Smooth muscle cell (in vitro differentiated cells): Measurements from ENCODE around the gene LCE2D. TPM values are rescaled to one million over a fixed set of nuclear protein-coding genes. Genes with fewer than 3 reads are reported as not detected.

ENCODE experiments used
- DNase-seq: peaks from one replicate; lab custom pipeline; 2025; ENCODE audit not compliant: unreplicated experiment; lab: John Stamatoyannopoulos, UW
- H2AFZ ChIP-seq: fragments of 200-600 bp; sonication (generic); 2 replicates; pipeline ENCODE4 v1.6.0; 2016; ENCODE audit warnings: antibody characterized with exemption, low read depth, mild to moderate bottlenecking
- H3F3A ChIP-seq: fragments of 200-600 bp; sonication (generic); 2 replicates; pipeline ENCODE4 v1.6.0; 2017; ENCODE audit warnings: antibody characterized with exemption, low read depth
- H3K27ac ChIP-seq: fragments of 200-600 bp; sonication (generic); 2 replicates; pipeline ENCODE4 v1.5.1; 2016; ENCODE audit warnings: low read depth, mild to moderate bottlenecking
- H3K27me3 ChIP-seq: fragments of 200-600 bp; sonication (generic); 2 replicates; pipeline ENCODE4 v1.6.1; 2016; ENCODE audit warnings: low read depth, mild to moderate bottlenecking
- H3K36me3 ChIP-seq: fragments of 200-600 bp; sonication (generic); 2 replicates; pipeline ENCODE4 v1.5.1; 2016; ENCODE audit warnings: low read depth
- H3K4me1 ChIP-seq: fragments of 200-600 bp; sonication (generic); 2 replicates; pipeline ENCODE4 v1.5.1; 2016; ENCODE audit warnings: low read depth
- H3K4me2 ChIP-seq: fragments of 200-600 bp; sonication (generic); 2 replicates; pipeline ENCODE4 v1.6.0; 2016; ENCODE audit warnings: mild to moderate bottlenecking
- H3K4me3 ChIP-seq: fragments of 200-600 bp; sonication (generic); 2 replicates; pipeline ENCODE4 v1.5.1; 2016; ENCODE audit warnings: mild to moderate bottlenecking
- H3K79me2 ChIP-seq: fragments of 200-600 bp; sonication (generic); 2 replicates; pipeline ENCODE4 v1.6.0; 2016; ENCODE audit warnings: low read depth, mild to moderate bottlenecking
- H3K9ac ChIP-seq: fragments of 200-600 bp; sonication (generic); 2 replicates; pipeline ENCODE4 v1.6.0; 2016; ENCODE audit warnings: low read depth
- H3K9me3 ChIP-seq: fragments of 200-600 bp; sonication (generic); replicated peaks from 2 replicates; pipeline ENCODE4 v1.5.1; 2016; ENCODE audit warnings: low read depth
- H4K20me1 ChIP-seq: fragments of 200-600 bp; sonication (generic); 2 replicates; pipeline ENCODE4 v1.6.0; 2016; ENCODE audit warnings: low read depth
- WGBS: methylation state at CpG from one replicate; pipeline ENCODE4 v1.1.7; 2016; ENCODE audit warnings: low lambda C conversion rate; 5-methylcytosine and 5-hydroxymethylcytosine counted together
- polyA plus RNA-seq: library from polyadenylated mRNA; unstranded; fragments of >200 nt; fragmentation: Nextera tagmentation; extraction: Ambion mirVana; gene quantifications from 2 replicates; pipeline ENCODE4 v1.2.1, GENCODE V29; 2016
- total RNA-seq: library from RNA; depleted of rRNA; stranded (reverse); fragments of >200 nt; gene quantifications from 2 replicates; pipeline ENCODE4 v1.2.3, GENCODE V29; 2014
- TF ChIP-seq, protein P1 (sequence below): fragments of 200-600 bp; sonication (generic); IDR thresholded peaks from 2 replicates; pipeline ENCODE4 v1.5.1; 2017; ENCODE audit warnings: borderline replicate concordance, mild to moderate bottlenecking, antibody characterized with exemption; ENCODE audit not compliant: insufficient read depth, poor library complexity, severe bottlenecking

Gene LCE2D
- total and polyA plus RNA-seq, 2 experiments from 2014 or later = not detected

DNA sequence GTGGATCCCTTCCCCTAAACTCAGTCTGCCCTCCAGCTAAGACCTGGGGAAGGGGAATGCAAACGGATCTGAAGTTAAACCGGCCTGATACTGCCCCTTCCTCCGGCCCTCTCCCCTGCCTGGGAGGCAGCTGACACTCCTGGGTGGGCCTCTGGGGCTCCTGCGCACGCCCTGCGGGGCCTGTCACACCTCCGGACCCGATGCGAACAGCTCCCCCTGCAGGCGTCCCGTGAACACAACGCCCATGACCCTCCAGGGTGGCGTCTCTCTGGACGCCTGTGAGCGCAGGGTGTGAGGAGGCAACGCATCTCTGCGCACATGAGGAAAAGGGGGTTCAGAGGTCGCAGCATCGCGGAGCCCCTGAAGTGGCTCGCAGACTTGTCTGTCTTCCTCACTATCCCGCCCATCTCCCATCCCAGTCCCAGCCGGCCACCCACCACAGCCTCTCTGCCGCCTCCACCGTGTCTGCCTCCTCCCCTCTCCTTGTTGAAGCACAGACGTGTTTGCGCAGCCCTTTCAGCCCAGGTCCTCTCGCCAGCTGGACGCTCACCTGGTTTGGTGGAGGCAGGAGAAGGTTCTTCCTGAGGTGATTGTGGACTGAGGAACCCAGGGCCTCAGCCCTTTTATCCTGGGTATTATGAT is 39.9 kb upstream of the LCE2D start:
- Histone ChIP-seq H3K4me2 (no peak overlapping the region), H3F3A (no peaks in the 10 kb centered on the region), H3K79me2 (no peaks in the 10 kb centered on the region), H3K9ac (no peak overlapping the region), H3K27me3 (no peaks in the 10 kb centered on the region), H3K9me3 (peaks cover 11% of the 10 kb centered on the region), H3K4me3 (no peak overlapping the region), H3K27ac (no peak overlapping the region), H3K4me1 (no peaks in the 10 kb centered on the region), H2AFZ (no peak overlapping the region), H3K36me3 (no peaks in the 10 kb centered on the region), H4K20me1 (no peaks in the 10 kb centered on the region)
- 81% methylated on average over 28 of the region's 29 CpGs for WGBS
- TF ChIP-seq, protein P1, sequence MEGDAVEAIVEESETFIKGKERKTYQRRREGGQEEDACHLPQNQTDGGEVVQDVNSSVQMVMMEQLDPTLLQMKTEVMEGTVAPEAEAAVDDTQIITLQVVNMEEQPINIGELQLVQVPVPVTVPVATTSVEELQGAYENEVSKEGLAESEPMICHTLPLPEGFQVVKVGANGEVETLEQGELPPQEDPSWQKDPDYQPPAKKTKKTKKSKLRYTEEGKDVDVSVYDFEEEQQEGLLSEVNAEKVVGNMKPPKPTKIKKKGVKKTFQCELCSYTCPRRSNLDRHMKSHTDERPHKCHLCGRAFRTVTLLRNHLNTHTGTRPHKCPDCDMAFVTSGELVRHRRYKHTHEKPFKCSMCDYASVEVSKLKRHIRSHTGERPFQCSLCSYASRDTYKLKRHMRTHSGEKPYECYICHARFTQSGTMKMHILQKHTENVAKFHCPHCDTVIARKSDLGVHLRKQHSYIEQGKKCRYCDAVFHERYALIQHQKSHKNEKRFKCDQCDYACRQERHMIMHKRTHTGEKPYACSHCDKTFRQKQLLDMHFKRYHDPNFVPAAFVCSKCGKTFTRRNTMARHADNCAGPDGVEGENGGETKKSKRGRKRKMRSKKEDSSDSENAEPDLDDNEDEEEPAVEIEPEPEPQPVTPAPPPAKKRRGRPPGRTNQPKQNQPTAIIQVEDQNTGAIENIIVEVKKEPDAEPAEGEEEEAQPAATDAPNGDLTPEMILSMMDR = no peak
- no peak for DNase-seq

DNA sequence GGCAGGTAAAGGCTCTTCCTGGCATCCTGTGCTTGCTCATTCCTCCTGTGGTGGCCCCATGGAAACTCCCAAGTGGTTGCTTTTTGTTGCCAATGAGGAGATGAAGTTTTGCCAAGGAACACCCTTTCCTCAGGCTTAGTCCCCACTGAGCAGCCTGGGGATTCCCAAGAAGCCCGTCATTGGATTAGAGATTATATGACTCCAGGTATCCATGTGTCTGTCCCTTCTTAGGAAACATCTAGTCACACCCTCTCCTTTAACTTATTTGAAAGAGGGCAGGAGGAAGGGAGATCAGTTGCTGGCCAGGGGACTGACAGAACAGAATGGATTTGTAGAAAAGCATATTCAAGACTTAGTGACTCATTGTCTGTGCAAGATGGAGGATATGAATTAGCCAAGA is 36.4 kb upstream of the LCE2D start:
- H3K4me1 ChIP-seq = no peaks in the 10 kb centered on the region
- no peaks in the 10 kb centered on the region for H3K79me2 ChIP-seq
- no peak overlapping the region for H2AFZ ChIP-seq
- no peak overlapping the region for H3K27ac ChIP-seq
- TF ChIP-seq, protein P1 = no peak
- DNase-seq = no peak
- no peaks in the 10 kb centered on the region for H3F3A ChIP-seq
- H3K27me3 ChIP-seq = no peaks in the 10 kb centered on the region
- H3K36me3 ChIP-seq = no peaks in the 10 kb centered on the region
- H3K4me2 ChIP-seq = no peak overlapping the region
- WGBS = 52% methylated on average over 1 of the region's 1 CpG
- H3K9ac ChIP-seq = no peak overlapping the region
- H3K4me3 ChIP-seq = no peak overlapping the region
- H4K20me1 ChIP-seq = no peaks in the 10 kb centered on the region
- H3K9me3 ChIP-seq = peaks cover 7% of the 10 kb centered on the region

DNA sequence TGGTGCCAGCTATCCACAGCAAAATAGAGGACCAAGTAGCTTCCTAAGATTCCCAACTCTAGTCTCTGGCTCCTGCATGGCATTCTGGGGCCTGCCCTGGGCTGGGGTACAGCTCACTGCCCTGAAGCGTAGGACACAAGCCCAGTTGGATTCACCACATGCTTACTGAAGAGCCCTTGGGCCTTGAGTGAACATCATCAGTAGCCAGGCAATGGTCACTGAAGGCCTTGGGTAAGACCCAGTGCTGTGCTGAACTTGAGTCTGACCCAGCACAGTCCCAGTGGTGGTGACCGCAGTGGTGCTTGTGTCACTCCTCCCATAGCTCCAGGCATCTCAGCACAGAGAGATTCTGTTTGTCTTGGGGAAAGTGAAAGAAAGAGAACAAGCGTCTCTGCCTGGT is 32.6 kb upstream of the LCE2D start:
- Histone ChIP-seq H3K27me3 (no peaks in the 10 kb centered on the region), H3K79me2 (no peaks in the 10 kb centered on the region), H3K9me3 (peaks cover 12% of the 10 kb centered on the region), H3K27ac (no peak overlapping the region), H3K4me1 (no peaks in the 10 kb centered on the region), H3F3A (no peaks in the 10 kb centered on the region), H2AFZ (no peak overlapping the region), H3K9ac (no peak overlapping the region), H3K4me3 (no peak overlapping the region), H4K20me1 (no peaks in the 10 kb centered on the region), H3K36me3 (no peaks in the 10 kb centered on the region), H3K4me2 (no peak overlapping the region)
- WGBS = 75% methylated on average over 3 of the region's 3 CpGs
- TF ChIP-seq, protein P1 = no peak
- DNase-seq = no peak

DNA sequence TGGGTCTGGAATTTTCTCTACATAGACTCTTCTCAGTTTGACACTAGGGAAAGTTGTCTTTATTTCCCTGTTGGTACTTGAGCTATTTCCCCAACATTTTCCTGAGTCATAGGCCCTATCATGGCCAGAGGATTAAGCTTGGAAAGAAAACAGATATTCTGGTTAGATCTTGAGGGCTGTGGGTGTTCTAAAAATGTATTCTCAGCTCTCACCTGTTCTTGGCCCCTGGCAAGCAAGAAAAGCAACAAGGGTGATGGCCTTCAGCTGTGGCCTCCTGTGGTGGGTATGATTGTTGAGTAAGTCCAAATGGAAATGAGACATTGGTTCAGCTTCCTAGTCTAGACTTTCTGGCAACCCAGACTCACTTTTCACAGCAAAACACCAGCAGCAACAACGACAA is 22.8 kb upstream of the LCE2D start:
- H2AFZ ChIP-seq = no peak overlapping the region
- no peak overlapping the region for H3K9ac ChIP-seq

More for the DNA sequence above, 22.8 kb upstream of the LCE2D start:
- WGBS = 38% methylated on average over 1 of the region's 1 CpG
- H3K4me3 ChIP-seq = no peak overlapping the region
- no peaks in the 10 kb centered on the region for H3F3A ChIP-seq
- H3K27me3 ChIP-seq = no peaks in the 10 kb centered on the region
- no peak for DNase-seq
- H3K79me2 ChIP-seq = no peaks in the 10 kb centered on the region
- no peaks in the 10 kb centered on the region for H4K20me1 ChIP-seq
- no peaks in the 10 kb centered on the region for H3K36me3 ChIP-seq
- H3K4me1 ChIP-seq = no peaks in the 10 kb centered on the region
- no peak overlapping the region for H3K4me2 ChIP-seq
- TF ChIP-seq, protein P1 = no peak
- no peaks in the 10 kb centered on the region for H3K9me3 ChIP-seq
- no peak overlapping the region for H3K27ac ChIP-seq
